Right lobe of liver (tissue), 4 donors: ENCODE measurements around the gene PGM2.

Source experiments
- CTCF ChIP-seq, 4 donors: fragments of 200-600 bp in 3 of 4; fragments of 450-650 bp in 1 of 4; IDR thresholded peaks; one replicate each; pipeline versions ENCODE4 v1.5.1 to v1.8.0; 2016 to 2022; ENCODE audit warnings: antibody characterized with exemption in 4 of 4, mild to moderate bottlenecking in 2 of 4
- POLR2A ChIP-seq: fragments of 450-650 bp; IDR thresholded peaks from one replicate; pipeline ENCODE4 v1.6.1; 2017; ENCODE audit warnings: antibody characterized with exemption, mild to moderate bottlenecking
- donor health status: DM: no; HTN: no; CAD: no.
- donor health status: DM: no; HTN: no; CAD: no.
- donor health status: DM: no; HTN: yes; CAD: no.

DNA sequence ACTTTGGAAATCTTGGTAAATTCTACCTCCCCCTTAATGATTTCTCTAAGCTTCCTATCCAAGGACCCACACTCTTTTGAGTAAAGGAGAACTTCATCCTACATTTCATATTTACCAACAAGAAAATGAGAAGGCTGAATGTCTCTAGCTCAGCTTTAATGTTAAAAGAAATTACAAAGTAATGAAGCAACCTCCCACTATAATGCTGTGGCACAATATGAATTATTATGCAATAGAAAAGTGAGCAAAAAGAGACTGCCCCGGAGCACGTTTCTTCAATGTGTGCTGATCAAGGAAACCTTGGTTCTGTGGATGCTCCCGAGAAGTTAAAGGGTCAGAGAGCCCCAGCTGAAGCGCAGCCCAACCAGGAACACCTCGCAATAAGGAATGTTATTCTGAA, 55.3 kb downstream of the PGM2 start:
- TF ChIP-seq CTCF (IDR thresholded peaks at IDR 0.05): no peak
- TF ChIP-seq POLR2A: no peak
